HL-60 (cell line): ENCODE measurements around the gene CAMK1D.

Experiments used
- CTCF ChIP-seq: IDR thresholded peaks from one replicate; pipeline ENCODE4 v1.5.1; 2011; ENCODE audit warnings: low read length, control low read depth, inconsistent platforms; ENCODE audit not compliant: insufficient read depth
- REST ChIP-seq: IDR thresholded peaks from 2 replicates; pipeline ENCODE4 v1.6.1; 2012; ENCODE audit warnings: low read depth; ENCODE audit not compliant: insufficient replicate concordance

GRCh38 chr10:12417331-12417730 lies 68.0 kb downstream of the CAMK1D start:
- TF ChIP-seq CTCF (no peak), REST (no peak)
